LNCAP (cell line): ENCODE data around the gene SLC35E1.

ENCODE experiments used
- CTCF ChIP-seq: fragments of 450-650 bp; IDR thresholded peaks from 2 replicates; pipeline ENCODE4 v1.5.1; 2017; ENCODE audit warnings: mild to moderate bottlenecking

SLC35E1 gene

GRCh38 chr19:16514383-16515019 lies 57.7 kb downstream of the SLC35E1 start:
- no peak for TF ChIP-seq CTCF

GRCh38 chr19:16509141-16510061 lies 62.8 kb downstream of the SLC35E1 start:
- TF ChIP-seq CTCF = no peak

DNA sequence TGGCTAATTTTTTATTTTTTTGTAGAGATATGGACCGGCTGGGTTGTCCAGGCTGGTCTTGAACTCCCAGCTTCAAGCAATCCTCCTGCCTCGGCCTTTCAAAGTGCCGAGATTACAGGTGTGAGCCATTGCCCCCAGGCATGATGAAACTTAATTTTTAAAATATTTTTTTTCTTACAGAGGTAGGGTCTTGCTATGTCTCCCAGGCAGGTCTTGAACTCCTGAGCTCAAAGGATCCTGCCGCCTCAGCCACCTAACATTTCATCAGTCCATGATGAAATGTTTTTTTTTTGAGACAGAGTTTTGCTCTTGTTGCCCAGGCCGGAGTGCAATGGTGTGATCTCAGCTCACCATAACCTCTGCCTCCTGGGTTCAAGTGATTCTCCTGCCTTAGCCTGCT lies 63.7 kb downstream of the SLC35E1 start:
- TF ChIP-seq CTCF = no peak

- no peak for TF ChIP-seq CTCF
Measured at GRCh38 chr19:16506961-16507360, 65.3 kb downstream of the SLC35E1 start.

DNA sequence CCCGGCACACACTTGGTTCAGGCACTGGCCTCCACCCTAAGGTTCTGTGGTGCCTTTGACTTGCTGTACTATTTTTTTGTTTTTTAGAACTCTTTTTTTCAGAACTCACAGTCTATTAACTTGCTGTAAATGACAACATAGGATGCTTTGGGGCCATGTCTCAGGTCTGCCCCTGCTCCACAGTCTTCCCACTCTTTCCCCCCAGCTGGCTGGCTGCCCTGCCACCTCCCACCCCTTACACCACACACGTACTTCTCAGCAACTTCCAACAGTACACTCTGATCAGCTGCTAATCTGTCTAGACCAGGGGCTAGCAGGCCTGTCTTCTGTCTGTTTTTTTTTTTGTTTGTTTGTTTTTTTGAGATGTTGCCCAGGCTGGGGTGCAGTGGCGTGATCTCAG lies 67.9 kb downstream of the SLC35E1 start:
- no peak for TF ChIP-seq CTCF
